ENCODE measurements around the gene WDR19.

The WDR19 gene

GRCh38 chr4:39303871-39304270, 121.5 kb downstream of the WDR19 start:
- Histone ChIP-seq H4K91ac (ENCODE audit: low read depth, low read length, poor library complexity) (no peak overlapping the region), H3K4me2 (ENCODE audit: insufficient read depth, low read length, poor library complexity, severe bottlenecking) (no peak overlapping the region), H3K27ac (replicated peaks; ENCODE audit: low read length) (no peak overlapping the region), H3K9ac (ENCODE audit: low read depth, low read length, poor library complexity) (no peak overlapping the region), H2AFZ (ENCODE audit: low read length) (no peak overlapping the region), H2BK15ac (ENCODE audit: low read length) (no peak overlapping the region), H3K4me3 (ENCODE audit: low read length in 2 of 2) (no peak overlapping the region), H3K4ac (ENCODE audit: low read length) (no peak overlapping the region), H3K36me3 (replicated peaks in 1 of 2; ENCODE audit: control insufficient read depth in 2 of 2, insufficient read depth in 2 of 2, low read length in 2 of 2) (peaks cover 24 to 93% of the 10 kb centered on the region in 2 donors), H4K8ac (ENCODE audit: low read depth, low read length) (no peak overlapping the region), H3K23ac (ENCODE audit: low read depth, low read length, poor library complexity) (no peak overlapping the region), H3K14ac (ENCODE audit: low read length) (no peak overlapping the region), H3K27me3 (ENCODE audit: control insufficient read depth in 3 of 3, insufficient read depth in 3 of 3, low read depth in 1 of 3, low read length in 3 of 3) (no peaks in the 10 kb centered on the region), H2BK12ac (ENCODE audit: low read length) (no peak overlapping the region), H3K18ac (ENCODE audit: low read length) (no peak overlapping the region), H2AK5ac (ENCODE audit: low read depth, low read length) (no peak overlapping the region), H3K9me3 (replicated peaks in 1 of 2; ENCODE audit: control insufficient read depth in 2 of 2, insufficient read depth in 1 of 2, low read depth in 1 of 2, low read length in 2 of 2) (peaks cover 0 to 4% of the 10 kb centered on the region in 2 donors), H3K4me1 (ENCODE audit: control insufficient read depth in 2 of 2, insufficient read depth in 1 of 2, low read depth in 1 of 2, low read length in 2 of 2) (peaks cover 0 to 1% of the 10 kb centered on the region in 2 donors), H3K79me1 (ENCODE audit: low read depth, low read length) (no peaks in the 10 kb centered on the region), H2BK120ac (ENCODE audit: low read depth, low read length) (no peak overlapping the region), H2BK5ac (ENCODE audit: low read length) (no peak overlapping the region)
- no CpG with 5 or more reads among the region's 3 CpGs for WGBS, 2 donors (ENCODE audit: extremely low coverage in 2 of 2, insufficient read length in 2 of 2, insufficient replicate concordance in 1 of 2)
- DNase-seq (ENCODE audit: low spot score): no peak

DNA sequence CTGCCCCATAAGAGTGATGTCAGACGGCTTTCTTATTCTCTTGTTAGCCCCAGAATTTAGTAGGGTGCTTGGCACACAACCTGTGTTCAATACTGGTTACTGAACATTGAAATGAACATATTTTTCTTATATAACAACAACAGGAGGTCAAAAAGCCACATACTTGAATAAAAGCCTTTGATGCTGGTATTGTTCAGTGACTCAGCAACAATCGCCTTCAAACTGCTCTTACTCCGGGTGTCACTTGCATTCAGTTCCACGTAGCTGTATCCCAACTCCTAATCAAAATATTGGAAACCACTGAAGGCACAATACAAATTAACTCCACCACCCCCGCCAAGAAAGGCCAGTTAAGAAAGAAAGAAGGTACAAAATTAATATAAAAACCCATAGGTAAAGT, 122.3 kb downstream of the WDR19 start:
- Histone ChIP-seq H3K4me2 (ENCODE audit: insufficient read depth, low read length, poor library complexity, severe bottlenecking) (no peak overlapping the region), H4K91ac (ENCODE audit: low read depth, low read length, poor library complexity) (no peak overlapping the region), H3K14ac (ENCODE audit: low read length) (no peak overlapping the region), H4K8ac (ENCODE audit: low read depth, low read length) (no peak overlapping the region), H3K4me1 (ENCODE audit: control insufficient read depth in 2 of 2, insufficient read depth in 1 of 2, low read depth in 1 of 2, low read length in 2 of 2) (peaks cover 0 to 1% of the 10 kb centered on the region in 2 donors), H3K9me3 (replicated peaks in 1 of 2; ENCODE audit: control insufficient read depth in 2 of 2, insufficient read depth in 1 of 2, low read depth in 1 of 2, low read length in 2 of 2) (peaks cover 0 to 4% of the 10 kb centered on the region in 2 donors), H3K4me3 (ENCODE audit: low read length in 2 of 2) (no peak overlapping the region), H3K27me3 (ENCODE audit: control insufficient read depth in 3 of 3, insufficient read depth in 3 of 3, low read depth in 1 of 3, low read length in 3 of 3) (no peaks in the 10 kb centered on the region), H3K4ac (ENCODE audit: low read length) (no peak overlapping the region), H2BK12ac (ENCODE audit: low read length) (no peak overlapping the region), H2BK5ac (ENCODE audit: low read length) (no peak overlapping the region), H3K79me1 (ENCODE audit: low read depth, low read length) (no peaks in the 10 kb centered on the region), H2BK120ac (ENCODE audit: low read depth, low read length) (no peak overlapping the region), H2BK15ac (ENCODE audit: low read length) (no peak overlapping the region), H2AFZ (ENCODE audit: low read length) (no peak overlapping the region), H3K18ac (ENCODE audit: low read length) (no peak overlapping the region), H3K9ac (ENCODE audit: low read depth, low read length, poor library complexity) (no peak overlapping the region), H2AK5ac (ENCODE audit: low read depth, low read length) (no peak overlapping the region), H3K23ac (ENCODE audit: low read depth, low read length, poor library complexity) (no peak overlapping the region), H3K27ac (replicated peaks; ENCODE audit: low read length) (no peak overlapping the region), H3K36me3 (replicated peaks in 1 of 2; ENCODE audit: control insufficient read depth in 2 of 2, insufficient read depth in 2 of 2, low read length in 2 of 2) (peaks cover 27 to 94% of the 10 kb centered on the region in 2 donors)
- no CpG with 5 or more reads among the region's 5 CpGs for WGBS, 2 donors (ENCODE audit: extremely low coverage in 2 of 2, insufficient read length in 2 of 2, insufficient replicate concordance in 1 of 2)
- no peak for DNase-seq (ENCODE audit: low spot score)

DNA sequence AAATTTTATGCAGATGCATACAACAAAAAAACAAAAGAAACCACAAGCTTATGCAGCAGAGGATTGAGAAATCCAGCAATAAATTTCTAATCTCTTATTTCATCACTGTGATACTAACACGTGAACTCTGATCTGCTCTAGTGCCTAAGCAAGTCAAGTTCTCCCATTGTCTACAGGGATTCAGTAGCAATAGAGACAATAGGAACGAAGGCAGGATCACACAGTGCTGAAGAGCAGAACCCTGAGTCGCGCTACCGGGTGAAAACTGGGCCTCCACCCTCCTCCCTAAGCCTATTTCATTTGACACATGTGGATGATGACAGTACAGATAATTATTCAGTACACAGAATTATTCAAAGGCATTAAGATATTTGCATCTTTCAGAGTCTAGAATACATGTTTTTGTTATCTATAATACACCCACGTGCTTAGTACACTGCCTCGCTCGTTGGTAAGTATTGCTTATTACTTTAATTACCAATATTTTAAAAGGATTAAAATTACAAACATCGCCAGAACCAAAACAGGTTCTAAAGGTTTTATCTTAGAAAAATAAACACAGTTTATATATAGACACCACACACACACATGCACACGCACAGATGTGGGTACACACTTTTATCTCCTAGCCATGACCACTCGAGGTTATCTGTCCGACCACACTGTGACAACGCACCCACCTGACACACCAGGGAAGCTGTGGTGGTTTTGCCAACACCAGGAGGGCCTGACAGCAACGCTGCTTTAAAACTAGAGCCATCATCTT, 123.8 kb downstream of the WDR19 start:
- no peak overlapping the region for H2AK5ac ChIP-seq (ENCODE audit: low read depth, low read length)
- no peak overlapping the region for H3K9ac ChIP-seq (ENCODE audit: low read depth, low read length, poor library complexity)
- no peak overlapping the region for H2BK120ac ChIP-seq (ENCODE audit: low read depth, low read length)
- no peak overlapping the region for H4K8ac ChIP-seq (ENCODE audit: low read depth, low read length)
- H3K27me3 ChIP-seq (ENCODE audit: control insufficient read depth in 3 of 3, insufficient read depth in 3 of 3, low read depth in 1 of 3, low read length in 3 of 3): no peaks in the 10 kb centered on the region
- H2AFZ ChIP-seq (ENCODE audit: low read length): no peak overlapping the region
- H2BK5ac ChIP-seq (ENCODE audit: low read length): no peak overlapping the region
- H3K9me3 ChIP-seq (replicated peaks in 1 of 2; ENCODE audit: control insufficient read depth in 2 of 2, insufficient read depth in 1 of 2, low read depth in 1 of 2, low read length in 2 of 2): peaks cover 0 to 2% of the 10 kb centered on the region in 2 donors
- no peak overlapping the region for H3K18ac ChIP-seq (ENCODE audit: low read length)
- H3K4ac ChIP-seq (ENCODE audit: low read length): no peak overlapping the region
- H3K27ac ChIP-seq (replicated peaks; ENCODE audit: low read length): no peak overlapping the region
- no peak overlapping the region for H2BK15ac ChIP-seq (ENCODE audit: low read length)
- WGBS, 2 donors (ENCODE audit: extremely low coverage in 2 of 2, insufficient read length in 2 of 2, insufficient replicate concordance in 1 of 2): no CpG with 5 or more reads among the region's 14 CpGs
- no peak overlapping the region for H2BK12ac ChIP-seq (ENCODE audit: low read length)
- H3K4me1 ChIP-seq (ENCODE audit: control insufficient read depth in 2 of 2, insufficient read depth in 1 of 2, low read depth in 1 of 2, low read length in 2 of 2): peaks cover 0 to 1% of the 10 kb centered on the region in 2 donors
- H3K4me2 ChIP-seq (ENCODE audit: insufficient read depth, low read length, poor library complexity, severe bottlenecking): no peak overlapping the region
- H3K14ac ChIP-seq (ENCODE audit: low read length): no peak overlapping the region
- no peak overlapping the region for H3K4me3 ChIP-seq (ENCODE audit: low read length in 2 of 2)
- no peak overlapping the region for H4K91ac ChIP-seq (ENCODE audit: low read depth, low read length, poor library complexity)
- no peaks in the 10 kb centered on the region for H3K79me1 ChIP-seq (ENCODE audit: low read depth, low read length)
- H3K23ac ChIP-seq (ENCODE audit: low read depth, low read length, poor library complexity): no peak overlapping the region
- H3K36me3 ChIP-seq (replicated peaks in 1 of 2; ENCODE audit: control insufficient read depth in 2 of 2, insufficient read depth in 2 of 2, low read length in 2 of 2): peaks cover 22 to 95% of the 10 kb centered on the region in 2 donors
- no peak for DNase-seq (ENCODE audit: low spot score)

DNA sequence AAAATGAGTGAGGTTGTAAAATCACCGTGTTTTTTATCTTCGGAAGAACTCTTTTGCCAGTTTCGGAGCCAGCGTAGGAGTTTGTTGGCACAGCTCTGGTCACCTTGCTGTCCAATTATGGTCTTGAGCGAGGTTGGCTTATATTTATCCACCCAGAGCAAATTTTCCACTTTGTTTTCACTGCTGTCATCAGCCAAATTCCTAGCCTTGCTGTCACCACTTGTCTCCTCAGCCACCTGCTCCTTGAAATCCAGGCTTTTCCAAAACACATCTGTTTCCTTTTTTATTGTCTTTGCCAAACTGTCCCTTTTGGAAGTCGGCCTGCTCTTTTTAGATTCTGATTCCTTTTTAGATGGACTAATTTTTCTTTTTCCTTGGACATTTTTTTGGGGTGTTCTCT, 126.3 kb downstream of the WDR19 start:
- H4K8ac ChIP-seq (ENCODE audit: low read depth, low read length): no peak overlapping the region
- no peak overlapping the region for H3K27ac ChIP-seq (replicated peaks; ENCODE audit: low read length)
- no peak overlapping the region for H4K91ac ChIP-seq (ENCODE audit: low read depth, low read length, poor library complexity)
- no peak overlapping the region for H2AK5ac ChIP-seq (ENCODE audit: low read depth, low read length)
- H2BK12ac ChIP-seq (ENCODE audit: low read length): no peak overlapping the region
- H3K9me3 ChIP-seq (replicated peaks in 1 of 2; ENCODE audit: control insufficient read depth in 2 of 2, insufficient read depth in 1 of 2, low read depth in 1 of 2, low read length in 2 of 2): peaks cover 0 to 2% of the 10 kb centered on the region in 2 donors
- no peak overlapping the region for H3K4me3 ChIP-seq (ENCODE audit: low read length in 2 of 2)
- no peak overlapping the region for H2BK15ac ChIP-seq (ENCODE audit: low read length)
- no peak overlapping the region for H2AFZ ChIP-seq (ENCODE audit: low read length)
- peaks cover 22 to 97% of the 10 kb centered on the region in 2 donors for H3K36me3 ChIP-seq (replicated peaks in 1 of 2; ENCODE audit: control insufficient read depth in 2 of 2, insufficient read depth in 2 of 2, low read length in 2 of 2)
- H3K79me1 ChIP-seq (ENCODE audit: low read depth, low read length): no peaks in the 10 kb centered on the region
- WGBS, 2 donors (ENCODE audit: extremely low coverage in 2 of 2, insufficient read length in 2 of 2, insufficient replicate concordance in 1 of 2): no CpG with 5 or more reads among the region's 6 CpGs
- H3K27me3 ChIP-seq (ENCODE audit: control insufficient read depth in 3 of 3, insufficient read depth in 3 of 3, low read depth in 1 of 3, low read length in 3 of 3): no peaks in the 10 kb centered on the region
- H3K18ac ChIP-seq (ENCODE audit: low read length): no peak overlapping the region
- no peak overlapping the region for H3K4ac ChIP-seq (ENCODE audit: low read length)
- no peak for DNase-seq (ENCODE audit: low spot score)
- H2BK5ac ChIP-seq (ENCODE audit: low read length): no peak overlapping the region
- H3K9ac ChIP-seq (ENCODE audit: low read depth, low read length, poor library complexity): no peak overlapping the region
- no peak overlapping the region for H3K14ac ChIP-seq (ENCODE audit: low read length)
- no peak overlapping the region for H3K23ac ChIP-seq (ENCODE audit: low read depth, low read length, poor library complexity)
- no peak overlapping the region for H3K4me2 ChIP-seq (ENCODE audit: insufficient read depth, low read length, poor library complexity, severe bottlenecking)
- no peak overlapping the region for H2BK120ac ChIP-seq (ENCODE audit: low read depth, low read length)
- peaks cover 0 to 1% of the 10 kb centered on the region in 2 donors for H3K4me1 ChIP-seq (ENCODE audit: control insufficient read depth in 2 of 2, insufficient read depth in 1 of 2, low read depth in 1 of 2, low read length in 2 of 2)

Measured in neuronal stem cell (in vitro differentiated cells).